HUES48 (cell line): ENCODE measurements around the gene DCHS1.

ENCODE experiments used
- H3K27ac ChIP-seq: one replicate; pipeline ENCODE4 v1.7.0; 2013; ENCODE audit warnings: low read depth, low read length, inconsistent platforms
- H3K27me3 ChIP-seq: 2 replicates; pipeline ENCODE4 v1.6.1; 2013; ENCODE audit warnings: mild to moderate bottlenecking, low read length; ENCODE audit not compliant: control insufficient read depth, insufficient read depth
- H3K36me3 ChIP-seq: 2 replicates; pipeline ENCODE4 v1.6.1; 2013; ENCODE audit warnings: low read length; ENCODE audit not compliant: control insufficient read depth, insufficient read depth
- H3K4me1 ChIP-seq: 2 replicates; pipeline ENCODE4 v1.6.1; 2013; ENCODE audit warnings: mild to moderate bottlenecking, low read length; ENCODE audit not compliant: control insufficient read depth, insufficient read depth
- H3K4me3 ChIP-seq: 2 replicates; pipeline ENCODE4 v1.5.1; 2013; ENCODE audit warnings: mild to moderate bottlenecking, low read depth, low read length
- H3K9ac ChIP-seq: 2 replicates; pipeline ENCODE4 v1.6.1; 2013; ENCODE audit warnings: mild to moderate bottlenecking, low read depth, low read length, moderate library complexity
- H3K9me3 ChIP-seq: 2 replicates; pipeline ENCODE4 v1.6.1; 2013; ENCODE audit warnings: low read length; ENCODE audit not compliant: control insufficient read depth, insufficient read depth

Gene DCHS1

DNA sequence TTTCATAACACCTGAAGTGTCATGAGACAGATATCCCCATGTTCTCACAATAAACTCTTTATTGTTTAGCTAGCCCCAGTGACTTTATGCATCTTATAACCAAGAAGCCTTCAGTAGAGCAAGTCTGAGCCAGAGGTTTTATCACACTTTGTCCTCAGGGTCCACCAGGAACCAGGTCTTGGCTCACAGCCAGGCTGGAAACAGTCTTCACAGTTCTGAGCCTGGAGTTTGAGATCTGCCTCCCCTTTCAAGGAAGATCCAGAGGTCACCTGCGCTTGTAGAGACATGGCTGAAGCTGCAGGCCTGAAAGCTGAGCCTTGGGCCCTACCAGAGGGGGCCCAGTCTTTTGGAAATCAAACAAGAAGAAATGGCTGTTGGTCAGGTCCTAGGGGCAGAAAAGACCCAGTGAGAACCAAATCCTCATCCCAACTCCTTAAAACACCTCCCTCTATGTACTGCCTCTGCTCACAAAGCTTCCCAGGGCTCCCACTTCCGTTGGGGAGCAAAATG, 55.7 kb downstream of the DCHS1 start:
- no peak overlapping the region for H3K9ac ChIP-seq

DNA sequence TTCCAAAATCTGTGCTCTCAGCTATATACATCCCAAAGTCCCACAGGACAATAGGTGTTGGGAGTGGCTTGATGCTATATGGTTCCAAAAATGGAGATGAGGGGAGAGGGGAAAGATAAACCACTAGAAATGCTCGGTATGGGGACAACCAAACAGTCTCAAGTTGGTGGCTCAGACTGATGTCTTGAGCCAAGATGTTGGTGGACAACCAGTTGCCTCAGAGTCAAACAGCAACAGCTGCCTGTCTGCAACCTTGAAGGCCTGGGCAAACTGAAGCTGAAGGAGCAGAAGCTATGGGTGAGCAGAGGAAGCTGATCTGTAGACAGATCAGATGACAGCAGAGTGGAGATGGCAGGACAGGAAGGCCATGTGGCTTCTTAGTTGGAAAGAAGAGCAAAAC, 56.2 kb downstream of the DCHS1 start:
- no peak overlapping the region for H3K27ac ChIP-seq
- no peaks in the 10 kb centered on the region for H3K27me3 ChIP-seq
- peaks cover 9% of the 10 kb centered on the region; the same call in 1 of the 2 replicates for H3K4me1 ChIP-seq
- peaks cover 52% of the 10 kb centered on the region for H3K36me3 ChIP-seq
- no peaks in the 10 kb centered on the region for H3K9me3 ChIP-seq
- H3K4me3 ChIP-seq = no peak overlapping the region
- H3K9ac ChIP-seq = no peak overlapping the region

More for the DNA sequence above, 55.7 kb downstream of the DCHS1 start:
- H3K4me1 ChIP-seq = peaks cover 14% of the 10 kb centered on the region; the same call in 1 of the 2 replicates
- peaks cover 52% of the 10 kb centered on the region for H3K36me3 ChIP-seq
- H3K9me3 ChIP-seq = no peaks in the 10 kb centered on the region
- no peaks in the 10 kb centered on the region for H3K27me3 ChIP-seq
- H3K27ac ChIP-seq = no peak overlapping the region
- H3K4me3 ChIP-seq = no peak overlapping the region

DNA sequence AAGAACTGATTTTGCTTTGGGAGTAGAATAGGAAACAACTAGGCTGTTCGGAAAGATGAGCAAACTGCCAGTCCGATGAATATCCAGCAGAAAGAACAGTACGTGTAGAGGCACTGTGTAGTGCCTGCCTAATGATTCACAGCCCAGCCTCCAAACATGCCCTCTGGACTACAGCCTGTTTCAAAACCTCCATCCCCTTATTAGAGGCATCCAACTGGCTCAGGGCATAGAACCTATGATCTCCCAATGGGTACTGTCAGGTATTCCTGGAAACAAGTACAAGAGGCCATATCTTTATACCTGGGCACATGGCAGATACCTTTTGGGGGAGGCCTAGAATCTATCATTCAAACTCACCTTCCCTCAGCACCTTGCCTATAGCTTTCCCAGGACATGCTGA, 57.1 kb downstream of the DCHS1 start:
- Histone ChIP-seq H3K9ac (no peak overlapping the region), H3K27ac (no peak overlapping the region), H3K36me3 (peaks cover 52% of the 10 kb centered on the region), H3K4me1 (peaks cover 8% of the 10 kb centered on the region; the same call in 1 of the 2 replicates), H3K4me3 (no peak overlapping the region), H3K9me3 (no peaks in the 10 kb centered on the region), H3K27me3 (no peaks in the 10 kb centered on the region)

DNA sequence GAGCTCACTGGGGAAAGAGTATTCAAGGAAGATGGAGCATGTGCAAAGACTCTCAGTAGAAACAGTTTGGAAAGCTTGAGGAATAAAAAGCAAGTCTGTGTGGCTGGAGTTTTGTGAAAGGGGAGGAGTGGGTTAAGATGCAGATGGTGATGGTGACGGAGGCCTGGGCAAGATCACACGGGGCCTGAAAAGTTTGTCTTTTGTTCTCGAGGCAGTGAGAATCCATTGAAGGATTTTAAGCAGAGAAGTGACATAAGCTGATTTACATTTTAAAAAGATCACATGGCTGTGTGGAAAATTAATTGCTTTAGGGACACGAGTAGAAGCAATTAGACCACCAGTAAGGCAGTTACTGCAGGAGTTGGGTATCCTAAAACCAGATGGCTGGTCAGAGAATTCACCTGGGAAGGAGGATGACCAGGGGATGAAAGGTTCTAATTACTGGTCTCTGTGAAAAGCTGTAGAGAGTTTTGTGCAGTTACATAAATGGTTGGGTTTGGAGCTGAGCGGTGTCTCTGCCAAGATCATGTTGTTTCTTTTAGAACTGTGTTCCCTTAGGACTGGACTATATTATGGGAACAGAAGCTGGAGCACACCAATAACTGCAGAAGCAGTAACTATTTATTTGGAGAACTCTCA, 59.3 kb downstream of the DCHS1 start:
- H3K9me3 ChIP-seq = no peaks in the 10 kb centered on the region
- H3K4me3 ChIP-seq = no peak overlapping the region
- H3K9ac ChIP-seq = no peak overlapping the region
- H3K27ac ChIP-seq = no peak overlapping the region
- no peaks in the 10 kb centered on the region for H3K27me3 ChIP-seq
- H3K4me1 ChIP-seq = no peaks in the 10 kb centered on the region
- H3K36me3 ChIP-seq = peaks cover 47% of the 10 kb centered on the region

DNA sequence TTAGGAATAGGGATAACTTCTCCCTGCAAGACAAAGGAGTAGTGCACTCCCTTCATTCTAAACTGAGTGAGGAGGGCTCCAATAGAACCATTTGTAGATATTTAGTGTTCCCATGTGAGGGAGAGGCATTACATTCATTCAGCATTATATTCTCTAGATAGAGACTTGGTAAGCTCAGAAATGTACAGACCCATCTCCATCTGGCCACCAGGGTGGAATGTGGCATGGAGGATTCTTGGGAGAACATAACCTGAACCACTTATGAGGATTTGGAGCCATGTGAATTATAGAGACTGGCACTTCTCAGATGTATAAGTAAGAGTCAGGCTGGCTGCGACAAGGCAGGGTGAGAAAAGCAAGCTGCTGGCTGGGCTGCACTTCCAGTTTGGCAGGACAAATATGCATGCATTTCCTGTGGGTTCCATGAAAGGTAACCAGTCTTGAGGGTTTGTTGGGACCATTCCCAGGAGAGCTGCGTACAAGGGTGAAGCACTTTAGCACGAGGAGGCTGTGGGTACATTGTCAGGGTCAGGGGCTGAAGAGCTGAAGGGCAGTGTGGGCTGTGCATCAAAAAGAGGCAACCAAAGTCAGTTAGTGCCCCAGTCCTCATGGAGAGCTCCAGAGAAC, 61.4 kb downstream of the DCHS1 start:
- Histone ChIP-seq H3K4me1 (no peaks in the 10 kb centered on the region), H3K9ac (no peak overlapping the region), H3K4me3 (no peak overlapping the region), H3K36me3 (peaks cover 26% of the 10 kb centered on the region), H3K27ac (no peak overlapping the region), H3K9me3 (no peaks in the 10 kb centered on the region), H3K27me3 (no peaks in the 10 kb centered on the region)

DNA sequence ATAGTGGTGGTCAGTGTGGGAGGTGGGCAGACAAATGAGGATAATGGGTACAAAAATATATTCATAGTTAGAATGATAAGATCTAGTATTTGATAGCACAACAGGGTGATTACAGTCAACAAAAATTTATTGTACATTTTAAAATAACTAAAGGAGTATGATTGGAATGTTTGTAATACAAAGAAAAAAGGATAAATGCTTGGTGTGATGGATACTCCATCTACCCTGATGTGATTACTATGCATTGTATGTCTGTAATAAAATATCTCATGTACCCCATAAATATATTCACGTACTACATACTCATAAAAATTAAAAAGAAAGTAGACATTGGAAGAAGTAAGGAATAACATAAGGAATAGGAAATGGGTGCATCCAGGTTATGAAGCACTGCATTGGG, 67.6 kb downstream of the DCHS1 start:
- H3K4me3 ChIP-seq = no peak overlapping the region
- H3K27me3 ChIP-seq = no peaks in the 10 kb centered on the region
- H3K36me3 ChIP-seq = no peaks in the 10 kb centered on the region
- no peak overlapping the region for H3K27ac ChIP-seq
- no peak overlapping the region for H3K9ac ChIP-seq
- 0 out of 2 replicates have a peak, but pooled peaks cover 3% of the 10 kb centered on the region for H3K4me1 ChIP-seq
- H3K9me3 ChIP-seq = peaks cover 2% of the 10 kb centered on the region; the same call in 1 of the 2 replicates

DNA sequence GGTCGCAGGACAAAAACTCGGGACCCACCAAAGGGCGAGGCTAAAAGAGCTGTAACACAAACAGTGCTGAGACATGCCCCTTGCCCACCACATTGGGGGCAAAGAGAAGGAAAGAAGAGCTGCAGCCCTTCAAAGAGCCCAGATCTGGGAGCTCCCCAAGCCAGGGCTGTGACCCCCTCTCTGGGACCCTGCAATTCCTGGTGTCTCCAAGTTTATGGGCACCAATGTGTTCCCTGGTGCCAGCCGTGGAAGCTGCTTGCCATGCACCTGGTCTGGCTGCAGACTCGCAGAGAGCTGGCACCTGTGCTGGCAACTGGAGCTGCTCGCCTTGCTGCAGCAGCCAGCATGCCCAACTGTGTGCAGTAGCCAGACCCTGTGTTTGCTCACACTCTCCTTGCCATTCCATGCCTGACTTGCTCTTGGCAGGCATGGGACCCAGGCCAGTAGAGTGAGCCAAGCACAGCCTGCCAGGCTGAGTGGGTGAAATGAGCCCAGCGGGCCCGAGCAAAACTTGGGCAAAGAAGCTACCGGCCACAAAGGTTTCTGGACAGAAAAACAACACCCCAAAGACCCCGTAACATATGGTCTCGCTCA, 68.2 kb downstream of the DCHS1 start:
- H3K27me3 ChIP-seq = no peaks in the 10 kb centered on the region
- 0 out of 2 replicates have a peak, but pooled peaks cover 3% of the 10 kb centered on the region for H3K4me1 ChIP-seq
- H3K36me3 ChIP-seq = no peaks in the 10 kb centered on the region
- no peak overlapping the region for H3K9ac ChIP-seq
- no peak overlapping the region for H3K27ac ChIP-seq
- H3K9me3 ChIP-seq = peaks cover 2% of the 10 kb centered on the region; the same call in 1 of the 2 replicates
- no peak overlapping the region for H3K4me3 ChIP-seq

DNA sequence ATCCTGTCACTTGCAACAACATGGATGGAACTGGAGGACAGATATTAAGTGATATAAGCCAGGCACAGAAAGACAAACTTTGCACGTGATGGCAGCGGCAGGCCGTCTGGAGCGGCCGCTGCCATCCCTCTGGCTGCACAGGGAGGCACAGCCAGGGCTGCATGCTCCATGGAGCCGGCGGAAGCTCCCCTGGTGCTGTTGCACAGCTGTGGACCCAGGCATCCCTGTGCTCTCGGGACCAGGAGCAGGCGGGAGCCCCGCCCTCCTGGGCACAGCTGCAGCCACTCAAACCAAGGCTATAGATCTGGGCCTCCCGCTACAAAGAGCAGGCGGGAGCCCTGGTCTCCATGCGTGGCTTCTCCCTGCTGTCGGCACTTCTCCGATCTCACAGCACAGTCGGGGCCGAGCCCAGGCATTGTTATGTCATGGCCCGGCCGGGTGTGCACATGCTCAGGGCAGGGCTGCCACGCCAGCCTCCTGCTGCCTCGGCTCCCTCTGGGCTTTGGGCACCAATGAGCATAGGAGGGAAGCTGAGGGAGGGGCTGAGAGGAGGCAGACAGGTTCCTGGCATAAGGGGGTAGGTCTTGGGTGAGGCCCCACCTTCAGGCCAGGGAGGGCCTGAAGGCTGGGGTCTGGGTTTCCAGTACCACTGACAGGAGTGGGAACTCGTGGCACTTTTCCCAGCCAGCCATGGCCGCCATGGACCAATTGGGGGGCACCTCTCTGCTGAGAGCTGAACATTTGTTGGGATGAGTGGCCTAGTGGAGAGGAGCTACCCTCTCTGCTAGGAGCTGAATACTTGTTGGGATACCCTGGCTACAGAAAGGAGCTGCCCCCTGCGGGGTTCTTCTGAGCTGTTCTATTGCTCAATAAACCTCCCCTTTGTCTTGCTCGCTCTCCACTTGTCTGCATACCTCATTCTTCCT, 68.9 kb downstream of the DCHS1 start:
- H3K27ac ChIP-seq = no peak overlapping the region
- no peak overlapping the region for H3K9ac ChIP-seq
- peaks cover 2% of the 10 kb centered on the region; the same call in 1 of the 2 replicates for H3K9me3 ChIP-seq
- no peaks in the 10 kb centered on the region for H3K27me3 ChIP-seq
- H3K4me3 ChIP-seq = no peak overlapping the region
- 0 out of 2 replicates have a peak, but pooled peaks cover 3% of the 10 kb centered on the region for H3K4me1 ChIP-seq
- no peaks in the 10 kb centered on the region for H3K36me3 ChIP-seq

DNA sequence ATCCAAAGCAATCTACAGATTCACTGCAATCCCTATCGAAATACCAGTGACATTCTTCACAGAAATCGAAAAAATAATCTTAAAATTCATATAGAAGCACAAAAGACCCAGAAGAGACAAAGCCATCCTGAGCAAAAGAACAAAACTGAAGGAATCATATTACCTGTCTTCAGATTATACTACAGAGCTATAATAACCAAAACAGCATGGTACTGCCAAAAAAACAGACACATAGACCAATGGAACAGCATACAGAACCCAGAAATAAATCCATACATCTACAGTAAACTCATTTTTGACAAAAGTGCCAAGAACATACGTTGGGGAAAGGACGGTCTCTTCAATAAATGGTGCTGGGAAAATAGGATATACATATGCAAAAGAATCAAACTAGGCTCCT, 71.1 kb downstream of the DCHS1 start:
- no peaks in the 10 kb centered on the region for H3K36me3 ChIP-seq
- H3K9ac ChIP-seq = no peak overlapping the region
- H3K4me3 ChIP-seq = no peak overlapping the region
- H3K4me1 ChIP-seq = 0 out of 2 replicates have a peak, but pooled peaks cover 3% of the 10 kb centered on the region
- peaks cover 2% of the 10 kb centered on the region; the same call in 1 of the 2 replicates for H3K9me3 ChIP-seq
- no peaks in the 10 kb centered on the region for H3K27me3 ChIP-seq
- no peak overlapping the region for H3K27ac ChIP-seq

DNA sequence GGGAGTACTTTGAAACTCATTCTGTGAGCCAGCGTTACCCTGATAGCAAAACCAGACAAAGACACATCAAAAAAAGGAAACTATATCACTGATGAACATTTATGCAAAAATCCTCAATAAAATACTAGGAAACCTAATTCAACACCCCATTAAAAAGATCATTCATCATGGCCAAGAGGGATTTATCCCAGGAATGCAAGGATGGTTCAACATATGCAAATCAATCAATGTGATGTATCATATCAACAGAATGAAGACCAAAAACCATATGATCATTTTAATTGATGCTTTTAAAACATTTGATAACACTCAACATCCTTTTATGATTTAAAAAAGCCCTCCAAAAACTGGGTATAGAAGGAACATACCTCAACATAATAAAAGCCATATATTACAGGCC, 72.0 kb downstream of the DCHS1 start:
- Histone ChIP-seq H3K36me3 (no peaks in the 10 kb centered on the region), H3K9ac (no peak overlapping the region), H3K9me3 (peaks cover 2% of the 10 kb centered on the region; the same call in 1 of the 2 replicates), H3K4me3 (no peak overlapping the region), H3K27me3 (no peaks in the 10 kb centered on the region), H3K27ac (no peak overlapping the region), H3K4me1 (0 out of 2 replicates have a peak, but pooled peaks cover 3% of the 10 kb centered on the region)
